Measurements from ENCODE around the gene RPS6KA1. TPM values are rescaled to one million over a fixed set of nuclear protein-coding genes. Genes with fewer than 3 reads are reported as not detected.
"Not testable (repeated sequence)": the region's sequence is repeated elsewhere in the genome, so short reads cannot be mapped to it uniquely, and the experiment has no call there.

RPS6KA1 gene
- total and polyA plus RNA-seq, 9 of the 15 experiments (the other 6 are each of a cell fraction or from before 2014, with no cell fraction given), result 2.4 to 61.0 (median 35.5) TPM

- POLR2A ChIA-PET, result interaction anchor here (0.8 to 7.2 kb wide), 6 partner anchors 9 to 34 kb away, joined by 3 to 60 read pairs (median 4); partner anchors contain the start of gene RPS6KA1
- H3K36me3 ChIP-seq (ENCODE audit: control insufficient read depth, insufficient read depth, low read length); in situ Hi-C loops (cut with MboI); H3K4me2 ChIP-seq (ENCODE audit: insufficient read depth, low read length); BruUV-seq (replicated peaks); FAIRE-seq; H2AFZ ChIP-seq (ENCODE audit: low read depth, low read length); DNase-seq (ENCODE audit: extremely low read depth in 1 of 4, low spot score in 3 of 4); intact Hi-C loops (cut with micrococcal nuclease); CTCF ChIA-PET (ENCODE audit: low intra/inter-chr PET ratio); H3K27ac ChIP-seq (ENCODE audit: extremely low read depth, low read depth, low read length); H3K9me3 ChIP-seq (replicated peaks; ENCODE audit: control insufficient read depth, insufficient read depth, low read depth, low read length); H3K4me1 ChIP-seq (replicated peaks in 1 of 2; ENCODE audit: control insufficient read depth in 2 of 2, insufficient read depth in 2 of 2, low read length in 2 of 2); H3K79me2 ChIP-seq (ENCODE audit: control insufficient read depth, insufficient read depth, low read length); H3K9ac ChIP-seq (ENCODE audit: insufficient read depth in 1 of 2, low read depth in 2 of 2, low read length in 2 of 2); H3K27me3 ChIP-seq (ENCODE audit: control insufficient read depth in 2 of 2, insufficient read depth in 2 of 2, low read length in 2 of 2); H3K9me1 ChIP-seq (ENCODE audit: control insufficient read depth, insufficient read depth, low read length); H4K20me1 ChIP-seq (replicated peaks; ENCODE audit: control insufficient read depth, insufficient read depth, low read length); H3K4me3 ChIP-seq; ATAC-seq: not testable (repeated sequence)
- peak; percentile 57 for TF ChIP-seq CEBPB (tag; IDR thresholded peaks at IDR 0.05)
- WGBS (ENCODE audit: insufficient coverage, low coverage, missing lambda C conversion rate), result 70% methylated on average over 4 of the region's 4 CpGs
Measured at GRCh38 chr1:26515836-26516235, 13.7 kb upstream of the RPS6KA1 start.

GRCh38 chr1:26516987-26517765 lies 12.4 kb upstream of the RPS6KA1 start:
- FAIRE-seq, result peak; percentile 6
- 0 out of 2 replicates have a peak, but pooled peaks have one; percentile 15 for TF ChIP-seq TAF7 (tag; IDR thresholded peaks at IDR 0.05)
- no peak for TF ChIP-seq KDM1A (IDR thresholded peaks at IDR 0.05)
- TF ChIP-seq ZBTB7A (IDR thresholded peaks at IDR 0.05; ENCODE audit: borderline replicate concordance, control insufficient read depth, low read depth, low read length), result no peak
- TF ChIP-seq, protein P1, sequence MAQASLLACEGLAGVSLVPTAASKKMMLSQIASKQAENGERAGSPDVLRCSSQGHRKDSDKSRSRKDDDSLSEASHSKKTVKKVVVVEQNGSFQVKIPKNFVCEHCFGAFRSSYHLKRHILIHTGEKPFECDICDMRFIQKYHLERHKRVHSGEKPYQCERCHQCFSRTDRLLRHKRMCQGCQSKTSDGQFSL (CRISPR knock-in tag; IDR thresholded peaks at IDR 0.05), result no peak
- TF ChIP-seq, protein P1 (tag; IDR thresholded peaks at IDR 0.05), result no peak
- no peak for TF ChIP-seq ZNF79 (CRISPR knock-in tag; IDR thresholded peaks at IDR 0.05; ENCODE audit: low read depth)
- 0 out of 2 replicates have a peak, but pooled peaks have one; percentile 40 for TF ChIP-seq NFRKB (IDR thresholded peaks at IDR 0.05; ENCODE audit: low read depth)
- TF ChIP-seq ZNF121 (CRISPR knock-in tag; conservative IDR thresholded peaks at IDR 0.05), result peak; percentile 71
- TF ChIP-seq SRSF9 (IDR thresholded peaks at IDR 0.05; ENCODE audit: borderline replicate concordance, low read depth, low read length), result no peak
- TF ChIP-seq RBM25 (IDR thresholded peaks at IDR 0.05; ENCODE audit: low read depth, low read length, severe bottlenecking), result peak; percentile 34
- TF ChIP-seq MLLT1 (IDR thresholded peaks at IDR 0.05), result no peak
- TF ChIP-seq ZNF766 (CRISPR knock-in tag; conservative IDR thresholded peaks at IDR 0.05), result 0 out of 2 replicates have a peak, but pooled peaks have one; percentile 25

More at GRCh38 chr1:26516987-26517765, 12.4 kb upstream of the RPS6KA1 start:
- no peak overlapping the region for H3K4me2 ChIP-seq (ENCODE audit: insufficient read depth, low read length)
- 68% methylated on average over 4 of the region's 4 CpGs for WGBS (ENCODE audit: insufficient coverage, low coverage, missing lambda C conversion rate)
- no peaks in the 10 kb centered on the region for H3K9me3 ChIP-seq (replicated peaks; ENCODE audit: control insufficient read depth, insufficient read depth, low read depth, low read length)
- in situ Hi-C loops (cut with MboI) (no loop called here), intact Hi-C loops (cut with micrococcal nuclease) (no loop called here)
- no peaks in the 10 kb centered on the region for H3K36me3 ChIP-seq (ENCODE audit: control insufficient read depth, insufficient read depth, low read length)
- peak overlapping the region; percentile 80 for H2AFZ ChIP-seq (ENCODE audit: low read depth, low read length)
- peaks cover 4 to 5% of the 10 kb centered on the region in 2 experiments; a peak in 3 of 5 replicates for H3K4me1 ChIP-seq (replicated peaks in 1 of 2; ENCODE audit: control insufficient read depth in 2 of 2, insufficient read depth in 2 of 2, low read length in 2 of 2)
- BruUV-seq (replicated peaks), result no TSS peak
- no peak overlapping the region for H3K27ac ChIP-seq (ENCODE audit: extremely low read depth, low read depth, low read length)
- no peaks in the 10 kb centered on the region for H4K20me1 ChIP-seq (replicated peaks; ENCODE audit: control insufficient read depth, insufficient read depth, low read length)
- POLR2A ChIA-PET, result interaction anchor here (0.6 to 7.2 kb wide), 9 partner anchors 10 to 181 kb away, joined by 3 to 60 read pairs (median 4); partner anchors contain the start of gene RPS6KA1
- H3K9ac ChIP-seq (ENCODE audit: insufficient read depth in 1 of 2, low read depth in 2 of 2, low read length in 2 of 2), result peak overlapping the region in 1 of 2 experiments; percentile 60; a peak in 1 of 4 replicates
- H3K4me3 ChIP-seq, result no peak overlapping the region
- DNase-seq (ENCODE audit: extremely low read depth in 1 of 4, low spot score in 3 of 4), result no peak
- CTCF ChIA-PET (ENCODE audit: low intra/inter-chr PET ratio), result no interaction called here
- H3K27me3 ChIP-seq (ENCODE audit: control insufficient read depth in 2 of 2, insufficient read depth in 2 of 2, low read length in 2 of 2), result no peaks in the 10 kb centered on the region
- H3K9me1 ChIP-seq (ENCODE audit: control insufficient read depth, insufficient read depth, low read length), result no peaks in the 10 kb centered on the region
- H3K79me2 ChIP-seq (ENCODE audit: control insufficient read depth, insufficient read depth, low read length), result no peaks in the 10 kb centered on the region
- peak; percentile 21 for ATAC-seq
